Endothelial cell of umbilical vein (primary cell): ENCODE measurements around the gene DDX25. TPM values are rescaled to one million over a fixed set of nuclear protein-coding genes. Genes with fewer than 3 reads are reported as not detected.

ENCODE experiments used
- BruUV-seq: library from RNA; stranded (reverse); fragments of 400-500 nt; replicated peaks from 2 replicates; lab custom pipeline; 2021; lab: Mats Ljungman, UMichigan
- CTCF ChIA-PET: fragments of 300-600, 350-600 bp; sonication (Branson Sonifier 250); formaldehyde crosslinking; loops from one replicate; lab custom pipeline; 2021; ENCODE audit warnings: antibody characterized with exemption, inconsistent platforms; lab: Charles Lee
- POLR2A ChIA-PET: fragments of 300-600, 350-600 bp; sonication (Branson Sonifier 250); formaldehyde crosslinking; loops from one replicate; lab custom pipeline; 2021; ENCODE audit warnings: antibody characterized with exemption, inconsistent platforms; lab: Charles Lee
- DNase-seq: peaks from one replicate; pipeline ENCODE4 v3.0.0-alpha.2; 2011; ENCODE audit warnings: low read depth, low spot score
- FAIRE-seq: peaks from 2 replicates; lab custom pipeline; 2011; peaks lifted over from hg19 to GRCh38; lab: Jason Lieb, UNC
- H2AFZ ChIP-seq: 2 replicates; pipeline ENCODE4 v1.6.0; 2012; ENCODE audit warnings: low read depth, low read length, control low read depth, inconsistent platforms
- H3K27ac ChIP-seq: 2 replicates; pipeline ENCODE4 v1.5.1; 2011; ENCODE audit warnings: low read depth, mild to moderate bottlenecking, control low read depth, low read length, moderate library complexity; ENCODE audit not compliant: insufficient read depth
- H3K27me3 ChIP-seq, 2 experiments: 2 replicates each; pipeline versions ENCODE4 v1.6.0 to v1.6.1; 2011; ENCODE audit warnings: low read length in 2 of 2, mixed read lengths in 1 of 2; ENCODE audit not compliant: control insufficient read depth in 2 of 2, insufficient read depth in 2 of 2
- H3K36me3 ChIP-seq, 2 experiments: 2 replicates in 1 of 2; 3 replicates in 1 of 2; pipeline ENCODE4 v1.5.1; 2011; ENCODE audit warnings: low read length in 2 of 2, mild to moderate bottlenecking in 1 of 2, moderate library complexity in 1 of 2; ENCODE audit not compliant: control insufficient read depth in 2 of 2, insufficient read depth in 2 of 2; ENCODE audit errors: extremely low read depth in 1 of 2
- H3K4me1 ChIP-seq: 3 replicates; pipeline ENCODE4 v1.5.1; 2011; ENCODE audit warnings: mild to moderate bottlenecking, low read length; ENCODE audit not compliant: control insufficient read depth, insufficient read depth; ENCODE audit errors: extremely low read depth
- H3K4me2 ChIP-seq: 2 replicates; pipeline ENCODE4 v1.6.1; 2011; ENCODE audit warnings: low read length, control low read depth, mixed read lengths; ENCODE audit not compliant: insufficient read depth
- H3K4me3 ChIP-seq, 3 experiments: fragments of 200-600 bp in 1 of 3; sonication (generic), shearing (Covaris generic) in 1 of 3; replicated peaks in 1 of 3; 2 replicates each; pipeline ENCODE4 v1.5.1; 2011 to 2016; ENCODE audit warnings: control low read depth in 3 of 3, low read length in 3 of 3, mild to moderate bottlenecking in 2 of 3, inconsistent platforms in 1 of 3, low read depth in 1 of 3, moderate library complexity in 1 of 3; ENCODE audit not compliant: insufficient read depth in 1 of 3
- H3K79me2 ChIP-seq: 2 replicates; pipeline ENCODE4 v1.6.0; 2012; ENCODE audit warnings: low read length, inconsistent platforms; ENCODE audit not compliant: control insufficient read depth, insufficient read depth
- H3K9ac ChIP-seq: replicated peaks from 2 replicates; pipeline ENCODE3; 2011; ENCODE audit warnings: low read length, control low read depth; ENCODE audit not compliant: insufficient read depth; ENCODE audit errors: extremely low read depth
- H3K9me1 ChIP-seq: replicated peaks from 3 replicates; pipeline ENCODE4 v1.6.0; 2011; ENCODE audit warnings: mild to moderate bottlenecking, low read length; ENCODE audit not compliant: control insufficient read depth, insufficient read depth; ENCODE audit errors: extremely low read depth
- H3K9me3 ChIP-seq: replicated peaks from 2 replicates; pipeline ENCODE4 v1.5.1; 2012; ENCODE audit warnings: low read length, inconsistent platforms; ENCODE audit not compliant: control insufficient read depth, insufficient read depth
- H4K20me1 ChIP-seq: replicated peaks from 2 replicates; pipeline ENCODE3; 2011; ENCODE audit warnings: mild to moderate bottlenecking, low read length; ENCODE audit not compliant: control insufficient read depth, insufficient read depth; ENCODE audit errors: extremely low read depth
- EZH2 ChIP-seq: IDR thresholded peaks from 2 replicates; pipeline ENCODE4 v1.6.1; 2012; ENCODE audit warnings: borderline replicate concordance, low read depth, mild to moderate bottlenecking, moderate library complexity, low read length, inconsistent platforms; ENCODE audit not compliant: severe bottlenecking
- FOS ChIP-seq: IDR thresholded peaks from 2 replicates; pipeline ENCODE4 v1.6.1; 2011; ENCODE audit warnings: mild to moderate bottlenecking, low read length, moderate library complexity, borderline replicate concordance; ENCODE audit not compliant: insufficient read depth
- GATA2 ChIP-seq: IDR thresholded peaks from 2 replicates; pipeline ENCODE4 v1.7.0; 2011; ENCODE audit warnings: low read depth, mild to moderate bottlenecking, moderate library complexity, mixed read lengths, low read length; ENCODE audit not compliant: insufficient read length, insufficient read depth
- JUN ChIP-seq: IDR thresholded peaks from 2 replicates; pipeline ENCODE4 v1.6.1; 2011; ENCODE audit warnings: borderline replicate concordance, low read depth; ENCODE audit not compliant: insufficient read length, insufficient read depth
- MYC ChIP-seq: IDR thresholded peaks from one replicate; pipeline ENCODE4 v1.6.1; 2011; ENCODE audit warnings: mild to moderate bottlenecking, low read depth, low read length
- POLR2A ChIP-seq: IDR thresholded peaks from 2 replicates; pipeline ENCODE4 v1.6.1; 2012; ENCODE audit warnings: low read depth, mild to moderate bottlenecking, control low read depth, low read length
- POLR2AphosphoS5 ChIP-seq: IDR thresholded peaks from 2 replicates; pipeline ENCODE4 v1.6.1; 2012; ENCODE audit warnings: low read depth, mild to moderate bottlenecking, control low read depth, low read length, moderate library complexity; ENCODE audit not compliant: insufficient read depth
- dilution Hi-C: fragments of 300-500 bp; cut with MboI; formaldehyde crosslinking; loops from one replicate; pipeline ENCODE4 v1.15.0; 2019; ENCODE audit warnings: low sequenced_read_pairs; ENCODE audit not compliant: extremely low pct_ligation_motif_present
- intact Hi-C: fragments of 100-400 bp; cut with micrococcal nuclease; formaldehyde crosslinking; loops from one replicate; pipeline ENCODE4 v1.10.0; 2022
- polyA plus RNA-seq, 4 experiments: library from polyadenylated mRNA; depleted of rRNA in 3 of 4; stranded (reverse) in 3 of 4; unstranded in 1 of 4; fragments of >200 nt; gene quantifications; 2 replicates each; pipeline versions ENCODE4 v1.2.1 to v1.2.3, GENCODE V29; 2011 to 2012; ENCODE audit warnings: missing spikeins in 1 of 4
- total RNA-seq: library from RNA; stranded (reverse); gene quantifications from 2 replicates; pipeline ENCODE4 v1.2.3, GENCODE V29; 2021
- TF ChIP-seq, protein P1 (sequence below): IDR thresholded peaks from 2 replicates; pipeline ENCODE4 v1.6.1; 2011; ENCODE audit not compliant: insufficient read depth, insufficient read length
- TF ChIP-seq, protein P2 (sequence below), 2 donors: IDR thresholded peaks; 1 replicate in 1 of 2; 2 replicates in 1 of 2; pipeline ENCODE4 v1.5.1; 2011; ENCODE audit warnings: low read length in 2 of 2, mild to moderate bottlenecking in 2 of 2, moderate library complexity in 2 of 2, control low read depth in 1 of 2, inconsistent platforms in 1 of 2, low read depth in 1 of 2; ENCODE audit not compliant: insufficient read depth in 1 of 2; ENCODE audit errors: extremely low read depth in 1 of 2

The DDX25 gene
- total and polyA plus RNA-seq, 2 donors (not counting 3 experiments of a cell fraction or from before 2014, with no cell fraction given): not detected

DNA sequence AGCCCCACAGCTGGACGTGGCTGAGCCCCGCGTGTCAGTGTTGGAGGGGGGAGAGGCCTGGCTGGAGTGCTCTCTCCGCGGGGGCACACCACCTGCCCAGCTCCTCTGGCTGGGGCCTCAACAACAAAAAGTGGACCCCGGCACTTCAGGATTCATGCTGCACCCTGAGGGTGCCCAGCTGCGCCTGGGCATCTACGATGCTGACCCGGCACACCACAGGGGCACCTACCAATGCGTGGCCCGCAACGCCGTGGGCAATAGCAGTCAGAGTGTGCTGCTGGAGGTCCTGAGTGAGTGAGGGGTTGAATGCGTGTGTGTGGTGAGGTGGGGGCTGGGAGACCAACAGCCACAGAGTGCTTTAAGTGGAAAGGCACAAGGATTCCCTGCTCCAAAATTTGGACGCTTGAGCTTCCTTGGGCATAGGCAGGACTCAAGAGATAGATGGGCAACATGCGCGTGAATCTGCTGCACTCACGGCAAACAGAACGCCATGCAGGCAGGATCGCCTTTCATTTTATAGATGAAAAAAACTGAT, 49.2 kb downstream of the DDX25 start:
- Histone ChIP-seq H2AFZ (no peak overlapping the region), H3K4me1 (no peaks in the 10 kb centered on the region), H4K20me1 (no peaks in the 10 kb centered on the region), H3K79me2 (no peaks in the 10 kb centered on the region), H3K9me1 (no peaks in the 10 kb centered on the region), H3K9me3 (no peaks in the 10 kb centered on the region), H3K27ac (no peak overlapping the region), H3K4me3 (no peak overlapping the region), H3K4me2 (no peak overlapping the region), H3K9ac (no peak overlapping the region), H3K27me3 (no peaks in the 10 kb centered on the region), H3K36me3 (no peaks in the 10 kb centered on the region)
- FAIRE-seq (no peak), DNase-seq (no peak)
- TF ChIP-seq, protein P1, sequence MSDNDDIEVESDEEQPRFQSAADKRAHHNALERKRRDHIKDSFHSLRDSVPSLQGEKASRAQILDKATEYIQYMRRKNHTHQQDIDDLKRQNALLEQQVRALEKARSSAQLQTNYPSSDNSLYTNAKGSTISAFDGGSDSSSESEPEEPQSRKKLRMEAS: no peak
- no peak for TF ChIP-seq POLR2AphosphoS5
- POLR2A ChIA-PET: no interaction called here
- CTCF ChIA-PET: interaction anchor here (1.0 kb wide), 1 partner anchor 11 kb away, joined by 3 read pairs; no protein-coding TSS in a partner anchor
- intact Hi-C loops (no loop called here), dilution Hi-C loops (no loop called here)
- BruUV-seq: no TSS peak

DNA sequence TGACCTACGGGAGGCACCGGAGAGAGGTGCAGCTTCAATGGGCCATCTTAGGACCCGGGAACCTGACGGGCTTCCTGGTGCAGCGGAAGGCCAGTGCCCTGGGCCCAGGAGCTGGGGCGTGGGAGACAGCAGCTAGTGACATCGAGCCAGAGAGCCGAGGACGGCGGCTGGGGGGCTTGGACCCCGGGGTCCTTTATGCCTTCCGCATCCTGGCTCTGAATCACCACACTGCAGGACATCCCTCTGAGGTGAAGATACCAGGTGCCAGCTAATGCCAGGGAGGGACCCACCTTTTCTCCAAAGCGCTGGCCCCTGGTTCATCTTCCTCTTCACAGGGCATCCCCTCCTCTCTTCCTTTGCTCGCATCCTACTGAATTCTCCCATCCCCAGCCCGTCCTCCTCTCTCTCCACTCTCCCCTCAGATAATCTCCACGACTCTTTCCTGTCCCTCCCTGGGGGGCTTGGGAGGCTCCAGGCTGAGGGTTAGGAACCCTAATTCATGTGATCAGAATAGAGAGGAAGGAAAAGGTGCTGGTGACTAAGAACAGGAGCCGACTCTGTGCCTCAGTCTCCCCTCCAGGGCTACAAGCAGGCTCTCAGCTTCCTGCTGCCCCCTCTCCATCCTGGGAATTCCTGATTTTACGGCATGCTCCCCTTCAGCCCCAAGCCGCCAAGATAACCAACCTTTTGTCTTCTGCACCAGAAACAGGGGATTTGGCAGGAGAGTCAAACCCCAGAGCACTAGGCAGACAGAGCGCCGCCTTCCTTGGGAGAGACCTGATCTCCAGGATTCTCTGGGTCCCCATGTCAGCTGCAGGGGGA, 50.0 kb downstream of the DDX25 start:
- H3K79me2 ChIP-seq: no peaks in the 10 kb centered on the region
- no peak for DNase-seq
- TF ChIP-seq POLR2AphosphoS5: no peak
- TF ChIP-seq GATA2: no peak
- no peak for TF ChIP-seq JUN
- TF ChIP-seq MYC: no peak
- TF ChIP-seq FOS: no peak
- no peak for TF ChIP-seq EZH2
- TF ChIP-seq, protein P2, sequence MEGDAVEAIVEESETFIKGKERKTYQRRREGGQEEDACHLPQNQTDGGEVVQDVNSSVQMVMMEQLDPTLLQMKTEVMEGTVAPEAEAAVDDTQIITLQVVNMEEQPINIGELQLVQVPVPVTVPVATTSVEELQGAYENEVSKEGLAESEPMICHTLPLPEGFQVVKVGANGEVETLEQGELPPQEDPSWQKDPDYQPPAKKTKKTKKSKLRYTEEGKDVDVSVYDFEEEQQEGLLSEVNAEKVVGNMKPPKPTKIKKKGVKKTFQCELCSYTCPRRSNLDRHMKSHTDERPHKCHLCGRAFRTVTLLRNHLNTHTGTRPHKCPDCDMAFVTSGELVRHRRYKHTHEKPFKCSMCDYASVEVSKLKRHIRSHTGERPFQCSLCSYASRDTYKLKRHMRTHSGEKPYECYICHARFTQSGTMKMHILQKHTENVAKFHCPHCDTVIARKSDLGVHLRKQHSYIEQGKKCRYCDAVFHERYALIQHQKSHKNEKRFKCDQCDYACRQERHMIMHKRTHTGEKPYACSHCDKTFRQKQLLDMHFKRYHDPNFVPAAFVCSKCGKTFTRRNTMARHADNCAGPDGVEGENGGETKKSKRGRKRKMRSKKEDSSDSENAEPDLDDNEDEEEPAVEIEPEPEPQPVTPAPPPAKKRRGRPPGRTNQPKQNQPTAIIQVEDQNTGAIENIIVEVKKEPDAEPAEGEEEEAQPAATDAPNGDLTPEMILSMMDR (IDR thresholded peaks at IDR 0.05; ENCODE audit: extremely low read depth in 1 of 2, insufficient read depth in 1 of 2, low read depth in 1 of 2, low read length in 2 of 2): no peak
- TF ChIP-seq, protein P1: no peak
- TF ChIP-seq POLR2A: no peak
- no peak overlapping the region for H3K4me3 ChIP-seq
- H3K4me1 ChIP-seq: no peaks in the 10 kb centered on the region
- no peaks in the 10 kb centered on the region for H3K36me3 ChIP-seq
- FAIRE-seq: no peak
- intact Hi-C loops: no loop called here
- no peaks in the 10 kb centered on the region for H3K9me3 ChIP-seq
- no peak overlapping the region for H3K27ac ChIP-seq
- ChIA-PET POLR2A (no interaction called here), CTCF (interaction anchor here (1.0 kb wide), 1 partner anchor 12 kb away, joined by 3 read pairs; no protein-coding TSS in a partner anchor)
- no peak overlapping the region for H2AFZ ChIP-seq
- no peaks in the 10 kb centered on the region for H3K27me3 ChIP-seq
- no peaks in the 10 kb centered on the region for H3K9me1 ChIP-seq
- H4K20me1 ChIP-seq: no peaks in the 10 kb centered on the region
- dilution Hi-C loops: no loop called here
- H3K9ac ChIP-seq: no peak overlapping the region
- H3K4me2 ChIP-seq: no peak overlapping the region
- BruUV-seq: no TSS peak
